ACC112 (cell line): ENCODE data around the gene TRIM13.
"Not testable (repeated sequence)": the region's sequence is repeated elsewhere in the genome, so short reads cannot be mapped to it uniquely, and the experiment has no call there.

ENCODE experiments used
- H2AFZ ChIP-seq: fragments of 200-600 bp; sonication (generic); one replicate; pipeline ENCODE4 v1.6.0; 2017; ENCODE audit warnings: antibody characterized with exemption, low read length; ENCODE audit not compliant: unreplicated experiment
- H3K27ac ChIP-seq: fragments of 200-600 bp; sonication (generic); 2 replicates; pipeline ENCODE4 v1.5.1; 2014; ENCODE audit warnings: low read depth, mild to moderate bottlenecking, antibody characterized with exemption, low read length, moderate library complexity
- H3K27me3 ChIP-seq: fragments of 200-600 bp; sonication (generic); 2 replicates; pipeline ENCODE4 v1.6.1; 2014; ENCODE audit warnings: mild to moderate bottlenecking, antibody characterized with exemption, low read length, moderate library complexity, mixed read lengths; ENCODE audit not compliant: insufficient read depth
- H3K36me3 ChIP-seq: fragments of 200-600 bp; sonication (generic); 2 replicates; pipeline ENCODE4 v1.6.1; 2016; ENCODE audit warnings: mild to moderate bottlenecking, antibody characterized with exemption, low read length, moderate library complexity, mixed read lengths; ENCODE audit not compliant: insufficient read depth
- H3K4me1 ChIP-seq: fragments of 200-600 bp; sonication (generic); one replicate; pipeline ENCODE4 v1.6.1; 2016; ENCODE audit warnings: low read length, mixed read lengths; ENCODE audit not compliant: insufficient read depth, unreplicated experiment, control insufficient read depth
- H3K4me3 ChIP-seq: fragments of 200-600 bp; sonication (generic); 2 replicates; pipeline ENCODE4 v1.5.1; 2014; ENCODE audit warnings: mild to moderate bottlenecking, low read depth, low read length
- H3K79me2 ChIP-seq: fragments of 200-600 bp; sonication (generic); one replicate; pipeline ENCODE4 v1.6.0; 2016; ENCODE audit warnings: low read length; ENCODE audit not compliant: control insufficient read depth, unreplicated experiment, insufficient read depth

TRIM13 gene

DNA sequence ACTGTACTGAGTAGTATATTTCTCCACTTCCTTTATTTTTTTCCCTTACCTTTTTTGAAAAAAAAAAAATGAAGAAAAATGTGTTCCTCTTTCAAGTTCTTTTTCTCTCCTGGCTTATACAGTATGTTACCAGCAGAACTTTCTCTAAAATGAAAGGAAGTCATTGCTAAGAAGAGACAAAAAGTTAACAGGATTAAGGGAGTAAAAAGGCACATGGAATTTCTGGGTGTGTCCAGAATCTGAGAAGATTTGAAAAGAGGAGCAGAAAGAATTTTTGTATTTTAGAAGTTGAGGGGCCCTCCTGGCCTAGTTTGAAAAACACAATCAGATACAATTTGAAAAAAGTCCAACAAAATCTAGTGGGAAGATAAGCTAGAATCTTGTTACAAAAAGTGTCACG, 21.0 kb upstream of the TRIM13 start:
- Histone ChIP-seq H3K36me3 (no peaks in the 10 kb centered on the region), H3K27ac (no peak overlapping the region), H3K4me3 (no peak overlapping the region), H2AFZ (no peak overlapping the region), H3K4me1 (no peaks in the 10 kb centered on the region), H3K79me2 (no peaks in the 10 kb centered on the region), H3K27me3 (no peaks in the 10 kb centered on the region)

- Histone ChIP-seq H2AFZ (no peak overlapping the region), H3K4me1 (no peaks in the 10 kb centered on the region), H3K27me3 (no peaks in the 10 kb centered on the region), H3K79me2 (no peaks in the 10 kb centered on the region), H3K4me3 (no peak overlapping the region), H3K36me3 (no peaks in the 10 kb centered on the region), H3K27ac (no peak overlapping the region)
Observed at GRCh38 chr13:49976314-49977258, 20.3 kb upstream of the TRIM13 start.

- H3K27me3 ChIP-seq = no peaks in the 10 kb centered on the region
- H3K27ac ChIP-seq = no peak overlapping the region
- no peaks in the 10 kb centered on the region for H3K36me3 ChIP-seq
- no peak overlapping the region for H3K4me3 ChIP-seq
- no peaks in the 10 kb centered on the region for H3K79me2 ChIP-seq
- no peak overlapping the region for H2AFZ ChIP-seq
- H3K4me1 ChIP-seq = no peaks in the 10 kb centered on the region
Observed at GRCh38 chr13:49977992-49978391, 18.9 kb upstream of the TRIM13 start.

- no peak overlapping the region for H3K4me3 ChIP-seq
- no peaks in the 10 kb centered on the region for H3K79me2 ChIP-seq
- no peaks in the 10 kb centered on the region for H3K36me3 ChIP-seq
- H3K27me3 ChIP-seq = no peaks in the 10 kb centered on the region
- no peaks in the 10 kb centered on the region for H3K4me1 ChIP-seq
- H3K27ac ChIP-seq = no peak overlapping the region
- H2AFZ ChIP-seq = no peak overlapping the region
Observed at GRCh38 chr13:49980266-49980665, 16.6 kb upstream of the TRIM13 start.

DNA sequence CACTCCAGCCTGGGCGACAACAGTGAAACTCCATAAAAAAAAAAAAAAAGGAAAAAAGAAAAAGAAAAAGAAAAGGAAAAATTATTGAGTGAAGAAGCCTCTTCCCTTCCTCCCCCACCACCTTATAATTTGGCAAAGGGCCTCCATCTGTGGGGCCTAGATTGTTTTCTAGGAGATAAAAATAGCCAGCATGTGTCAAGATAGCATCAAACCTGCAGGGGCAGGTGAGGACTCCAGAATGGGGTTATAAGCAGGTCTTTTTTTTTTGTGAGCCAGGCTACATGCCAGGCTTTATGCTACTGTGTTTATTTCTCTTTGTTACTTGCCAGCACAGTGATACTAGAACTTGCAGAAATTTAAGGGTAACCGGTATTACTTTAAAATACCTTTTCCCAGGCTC, 11.7 kb upstream of the TRIM13 start:
- H3K27ac ChIP-seq = no peak overlapping the region
- H3K79me2 ChIP-seq = no peaks in the 10 kb centered on the region
- no peak overlapping the region for H3K4me3 ChIP-seq
- H3K4me1 ChIP-seq = no peaks in the 10 kb centered on the region
- no peaks in the 10 kb centered on the region for H3K27me3 ChIP-seq
- no peak overlapping the region for H2AFZ ChIP-seq
- H3K36me3 ChIP-seq = no peaks in the 10 kb centered on the region

DNA sequence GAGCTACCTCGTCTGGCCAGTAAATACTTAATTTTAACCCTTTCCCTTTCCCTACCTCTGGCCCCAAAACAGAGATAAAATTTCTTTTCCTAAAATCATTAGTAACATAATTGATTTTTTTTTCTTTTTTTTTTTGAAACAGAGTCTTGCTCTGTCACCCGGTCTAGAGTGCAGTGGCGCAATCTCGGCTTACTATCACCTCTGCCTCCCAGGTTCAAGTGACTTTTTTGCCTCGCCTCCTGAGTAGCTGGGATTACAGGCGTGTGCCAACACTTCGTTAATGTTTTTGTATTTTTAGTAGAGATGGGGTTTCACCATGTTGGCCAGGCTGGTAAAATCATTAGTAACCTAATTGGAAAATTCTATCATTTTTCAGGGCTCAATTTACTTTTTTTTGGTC, 10.4 kb upstream of the TRIM13 start:
- H3K4me3 ChIP-seq = no peak overlapping the region
- no peaks in the 10 kb centered on the region for H3K36me3 ChIP-seq
- no peaks in the 10 kb centered on the region for H3K79me2 ChIP-seq
- H3K27me3 ChIP-seq = no peaks in the 10 kb centered on the region
- no peak overlapping the region for H2AFZ ChIP-seq
- H3K27ac ChIP-seq = no peak overlapping the region
- no peaks in the 10 kb centered on the region for H3K4me1 ChIP-seq

DNA sequence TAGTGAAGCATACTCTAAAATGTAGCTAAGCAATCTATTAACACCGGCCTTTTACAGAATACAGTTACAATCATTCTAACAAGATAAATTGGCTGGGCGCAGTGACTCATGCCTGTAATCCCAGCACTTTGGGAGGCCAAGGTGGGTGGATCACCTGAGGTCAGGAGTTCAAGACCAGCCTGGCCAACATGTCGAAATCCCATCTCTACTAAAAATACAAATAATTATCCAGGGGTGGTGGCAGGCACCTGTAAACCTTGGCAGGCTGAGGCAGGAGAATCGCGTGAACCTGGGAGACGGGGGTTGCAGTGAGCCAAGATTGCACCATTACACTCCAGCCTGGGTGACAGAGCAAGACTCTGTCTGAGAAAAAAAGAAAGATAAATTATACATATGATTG, 6.2 kb upstream of the TRIM13 start:
- H3K36me3 ChIP-seq = not testable (repeated sequence)

DNA sequence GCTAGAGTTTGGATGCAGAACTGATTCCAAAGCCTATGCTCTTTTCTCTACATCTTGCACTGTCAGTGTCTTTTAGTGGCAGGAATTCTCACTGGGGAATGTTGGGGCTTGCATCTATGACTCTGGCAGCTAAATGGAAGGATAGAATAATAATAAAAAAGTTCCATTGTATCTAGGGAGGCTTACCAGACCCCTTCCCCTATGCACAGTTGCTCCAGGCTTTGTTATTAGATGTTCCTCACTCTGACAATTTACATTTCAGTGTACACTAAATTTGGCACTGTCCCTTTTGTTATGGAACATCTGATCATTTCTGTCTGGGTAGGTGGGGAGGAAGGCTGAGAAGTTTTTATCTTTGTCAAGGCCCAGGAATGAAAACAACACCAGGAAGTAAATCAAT, 3.7 kb upstream of the TRIM13 start:
- peaks cover 5% of the 10 kb centered on the region for H3K79me2 ChIP-seq
- peaks cover 4% of the 10 kb centered on the region; the same call in 1 of the 2 replicates for H3K36me3 ChIP-seq
- no peak overlapping the region for H3K27ac ChIP-seq
- no peak overlapping the region for H3K4me3 ChIP-seq
- H2AFZ ChIP-seq = no peak overlapping the region
- H3K4me1 ChIP-seq = peaks cover 6% of the 10 kb centered on the region
- H3K27me3 ChIP-seq = no peaks in the 10 kb centered on the region

More for the DNA sequence above, 6.2 kb upstream of the TRIM13 start:
- not testable (repeated sequence) for H3K27ac ChIP-seq, H2AFZ ChIP-seq, H3K79me2 ChIP-seq, H3K4me1 ChIP-seq, H3K4me3 ChIP-seq, H3K27me3 ChIP-seq

DNA sequence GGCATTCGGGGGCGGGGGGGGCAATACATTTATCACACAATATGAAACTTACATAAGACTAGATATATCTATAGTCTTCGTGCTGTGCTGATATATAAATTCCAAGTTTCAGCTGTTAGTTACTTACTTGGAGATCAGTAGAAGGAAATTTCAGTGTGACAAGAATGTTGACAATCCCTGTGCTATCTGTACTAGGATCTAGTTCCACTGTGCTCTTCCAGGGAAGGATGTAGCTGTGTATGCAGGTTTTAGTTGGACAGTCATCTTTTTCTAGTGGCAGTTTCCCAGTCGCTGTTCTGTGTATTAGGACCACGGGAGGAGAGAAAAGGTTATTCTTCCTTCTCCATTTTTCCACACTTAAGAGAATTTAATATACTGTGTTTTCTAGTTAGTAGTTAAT, 3.2 kb upstream of the TRIM13 start:
- Histone ChIP-seq H3K4me1 (peaks cover 12% of the 10 kb centered on the region), H3K79me2 (peaks cover 11% of the 10 kb centered on the region), H3K27me3 (no peaks in the 10 kb centered on the region), H3K4me3 (no peak overlapping the region), H3K36me3 (peaks cover 8% of the 10 kb centered on the region), H3K27ac (no peak overlapping the region), H2AFZ (no peak overlapping the region)

- Histone ChIP-seq H3K4me1 (peaks cover 26% of the 10 kb centered on the region), H3K27me3 (no peaks in the 10 kb centered on the region), H3K27ac (peak overlapping the region; percentile 84), H3K4me3 (peak overlapping the region; percentile 93), H3K79me2 (peaks cover 29% of the 10 kb centered on the region), H3K36me3 (peaks cover 18% of the 10 kb centered on the region), H2AFZ (peak overlapping the region; percentile 87)
Observed at GRCh38 chr13:49995625-49996101, 1.2 kb upstream of the TRIM13 start.
